ENCODE results near the gene AKAP12. TPM values are rescaled to one million over a fixed set of nuclear protein-coding genes. Genes with fewer than 3 reads are reported as not detected.

Gene AKAP12
- total RNA-seq (2014; rRNA removed; shearing (Covaris generic)), result 126 and 155 TPM in 2 replicates

GRCh38 chr6:151239603-151240035 lies at the start of gene AKAP12:
Gene AKAP12 (plus strand): TSS chr6:151239967. CDS start chr6:151240563, 596 bp downstream.

GRCh38 chr6:151391471-151392413 lies 152.0 kb downstream of the AKAP12 start, which contains the start of gene ZBTB2:
Gene ZBTB2 (minus strand): TSS chr6:151391559. CDS start chr6:151373637, 17,922 bp downstream.

Small RNA genes within 50 kb of the gene (small RNA-seq; reads per million reads assigned to genes)
- gene RF00019 (not detected), gene RNU6-1247P (not detected), gene RNU6-300P (not detected), gene RNY4P20 (not detected)

Other genes with a start within 250 kb of the AKAP12 start
- 9.3 and 11.3 TPM in 2 replicates for gene ZBTB2, start 151.6 kb downstream of the AKAP12 start, total RNA-seq (2014; rRNA removed; shearing (Covaris generic))
- gene RMND1, start 212.2 kb downstream of the AKAP12 start, total RNA-seq (2014; rRNA removed; shearing (Covaris generic)), result 24.5 and 26.0 TPM in 2 replicates